Amniotic epithelial cell (primary cell): ENCODE data around the gene MATR3.

Experiments
- DNase-seq: peaks from one replicate; pipeline ENCODE4 v3.0.0-alpha.2; 2010; ENCODE audit warnings: low read depth

Gene MATR3

DNA sequence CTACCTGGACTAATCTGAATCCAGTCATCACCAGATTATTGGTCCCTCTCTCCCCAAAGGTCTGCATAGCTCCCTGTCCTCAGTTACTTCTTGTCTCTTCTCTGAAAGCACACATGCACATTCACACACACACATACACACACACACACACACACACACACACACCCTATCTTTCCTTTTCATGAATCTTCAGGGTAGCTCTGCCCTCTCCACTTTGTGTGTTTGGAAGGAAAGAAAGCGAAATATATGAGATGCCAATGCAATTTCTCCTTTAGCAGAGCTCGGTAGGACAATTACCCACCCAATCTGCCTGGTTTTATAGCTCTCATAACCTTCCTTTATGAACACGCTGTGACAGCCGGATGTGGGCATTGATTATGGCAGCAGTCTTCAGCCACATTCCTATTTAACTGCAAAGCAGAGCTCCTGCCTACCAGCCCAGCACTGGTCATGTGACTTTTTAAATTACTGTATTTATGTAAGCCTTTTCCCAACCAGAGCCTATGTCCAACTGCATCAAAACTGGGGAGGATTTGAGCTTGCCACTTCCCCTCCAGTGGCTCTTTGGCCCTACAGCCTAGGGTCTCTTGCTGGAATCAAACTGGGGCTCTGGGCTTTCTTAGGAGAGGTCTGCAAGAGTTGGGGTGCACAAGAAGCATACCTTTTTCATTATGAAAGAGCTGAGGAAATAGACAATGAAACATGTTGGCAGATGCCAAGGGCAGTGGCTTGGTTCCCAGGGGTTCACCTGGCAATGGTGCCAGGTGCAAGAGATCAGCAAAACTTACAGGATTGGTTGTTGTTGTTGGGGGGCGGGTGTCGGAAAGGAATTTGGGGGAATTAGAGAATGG is 20.8 kb upstream of the MATR3 start:
- peak; percentile 55 for DNase-seq

DNA sequence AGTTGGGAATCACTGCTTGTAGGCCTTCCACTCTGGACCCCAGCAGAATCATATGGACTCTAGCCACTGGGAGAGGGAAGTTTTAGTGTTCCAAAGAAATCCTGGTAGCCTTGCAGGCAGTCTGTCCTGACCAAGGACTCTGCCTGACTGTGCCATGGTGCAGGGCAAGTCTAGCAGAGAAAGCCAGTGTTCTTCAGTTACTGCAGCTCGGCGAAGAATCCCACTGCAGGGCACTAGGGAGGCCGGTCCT is 20.3 kb upstream of the MATR3 start:
- DNase-seq: no peak

DNA sequence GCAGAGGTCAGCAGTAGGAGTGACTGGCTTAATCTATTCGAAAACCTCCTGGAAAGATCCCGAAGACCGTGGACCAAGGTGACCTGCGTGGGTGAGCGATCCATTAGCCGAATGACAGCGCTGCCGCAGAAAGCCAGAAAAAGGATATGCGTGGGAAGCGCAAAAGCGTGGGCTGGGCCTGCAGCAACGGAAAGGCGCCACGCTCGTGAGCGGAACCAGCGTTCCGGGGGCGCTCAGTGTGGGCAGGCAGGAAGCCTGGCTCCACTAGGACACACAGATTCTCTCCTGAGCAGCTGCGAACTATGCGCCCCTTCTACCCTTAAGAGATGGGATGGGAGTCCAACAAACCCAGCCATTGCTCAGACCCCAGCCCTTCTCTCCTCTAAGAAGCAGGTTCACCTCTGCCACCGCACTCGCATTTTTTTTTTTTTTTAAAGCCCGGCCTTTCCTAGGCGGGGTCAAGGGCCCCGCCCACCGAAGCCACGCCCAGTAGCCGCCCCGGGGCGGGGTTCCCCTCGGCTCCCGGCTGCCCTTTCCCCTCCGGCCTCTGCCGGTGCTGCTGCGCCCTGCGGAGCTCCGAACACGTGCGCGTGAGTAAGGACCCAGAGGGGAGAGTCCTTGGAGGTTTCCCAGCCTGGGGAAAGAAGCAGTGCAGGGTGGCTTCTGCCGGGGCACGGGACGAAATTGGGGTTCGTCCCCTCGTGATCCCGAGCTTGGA is 19.8 kb upstream of the MATR3 start:
- peak; percentile 84 for DNase-seq

DNA sequence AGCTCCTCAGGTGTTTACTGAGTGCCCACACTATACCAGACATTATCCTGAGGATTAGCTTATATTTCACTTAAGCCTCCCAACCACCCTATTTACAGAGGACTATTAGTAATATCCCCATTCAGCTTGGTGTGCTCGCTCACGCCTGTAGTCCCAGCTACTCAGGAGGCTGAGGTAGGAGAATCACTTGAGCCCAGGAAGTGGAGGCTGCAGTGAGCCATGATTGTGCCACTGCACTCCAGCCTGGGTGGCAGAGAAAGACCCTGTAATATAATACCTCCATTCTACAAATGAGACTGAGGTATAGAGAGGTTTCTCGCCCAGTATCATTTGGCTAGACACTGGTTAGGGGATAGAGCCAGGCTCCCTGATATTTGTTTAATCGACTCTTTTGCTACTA is 18.0 kb upstream of the MATR3 start:
- no peak for DNase-seq

DNA sequence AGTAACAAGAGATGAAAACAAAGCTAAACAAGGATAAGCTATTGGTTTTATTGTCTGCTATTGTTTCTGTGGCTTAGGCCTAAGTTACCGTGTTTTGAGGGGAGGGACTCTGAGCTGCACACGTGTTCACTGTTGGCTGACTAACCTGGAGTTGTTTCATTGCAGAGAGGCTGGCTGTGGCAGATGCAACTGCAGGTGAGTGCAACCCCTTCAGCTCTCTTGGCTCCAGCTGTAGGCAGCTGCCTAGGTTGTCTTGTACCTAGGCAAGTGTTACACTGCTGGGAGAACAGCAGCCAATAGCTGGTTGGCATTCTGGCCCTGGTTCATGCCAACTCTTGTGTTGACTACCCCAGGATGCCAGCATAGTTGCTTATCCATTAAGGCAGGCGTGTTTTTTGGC is 17.6 kb upstream of the MATR3 start:
- DNase-seq: no peak

DNA sequence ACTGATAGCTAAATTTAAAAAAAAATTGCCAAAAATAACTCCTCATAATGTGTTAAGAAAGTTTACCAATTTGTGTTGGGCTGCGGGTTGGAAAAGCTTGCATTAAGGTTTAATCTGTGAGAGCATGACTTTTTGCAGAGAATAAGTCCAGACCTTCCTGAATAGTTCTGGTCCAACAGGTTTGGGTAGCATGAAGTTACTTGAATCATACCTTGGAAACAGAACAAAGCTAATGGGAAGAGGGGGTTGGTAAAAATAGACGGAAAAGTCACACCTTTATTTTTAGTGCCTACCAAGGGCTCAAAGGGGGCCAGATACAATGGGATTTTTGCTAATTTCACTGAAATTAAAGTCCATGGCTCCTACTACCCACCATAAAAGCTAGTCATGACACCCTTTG is 17.1 kb upstream of the MATR3 start:
- DNase-seq: no peak

DNA sequence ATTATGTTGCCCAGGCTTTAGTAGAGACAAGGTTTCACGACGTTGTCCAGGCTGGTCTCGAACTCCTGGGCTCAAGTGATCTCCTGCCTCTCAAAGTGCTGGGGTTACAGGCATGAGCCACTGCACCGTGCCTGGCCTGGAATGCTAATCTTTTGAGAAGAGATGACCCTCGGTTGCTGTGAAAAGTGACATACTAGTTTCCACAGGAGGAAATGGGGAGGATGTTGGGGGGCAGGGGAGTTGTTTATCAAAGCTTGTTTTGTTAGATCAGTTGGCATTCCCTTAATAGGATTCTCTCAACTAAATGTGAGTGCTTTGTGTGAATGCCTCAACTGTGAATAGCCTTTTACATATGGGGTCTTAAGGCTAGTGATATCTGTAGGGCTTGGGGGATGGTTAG is 16.4 kb upstream of the MATR3 start:
- DNase-seq: no peak

DNA sequence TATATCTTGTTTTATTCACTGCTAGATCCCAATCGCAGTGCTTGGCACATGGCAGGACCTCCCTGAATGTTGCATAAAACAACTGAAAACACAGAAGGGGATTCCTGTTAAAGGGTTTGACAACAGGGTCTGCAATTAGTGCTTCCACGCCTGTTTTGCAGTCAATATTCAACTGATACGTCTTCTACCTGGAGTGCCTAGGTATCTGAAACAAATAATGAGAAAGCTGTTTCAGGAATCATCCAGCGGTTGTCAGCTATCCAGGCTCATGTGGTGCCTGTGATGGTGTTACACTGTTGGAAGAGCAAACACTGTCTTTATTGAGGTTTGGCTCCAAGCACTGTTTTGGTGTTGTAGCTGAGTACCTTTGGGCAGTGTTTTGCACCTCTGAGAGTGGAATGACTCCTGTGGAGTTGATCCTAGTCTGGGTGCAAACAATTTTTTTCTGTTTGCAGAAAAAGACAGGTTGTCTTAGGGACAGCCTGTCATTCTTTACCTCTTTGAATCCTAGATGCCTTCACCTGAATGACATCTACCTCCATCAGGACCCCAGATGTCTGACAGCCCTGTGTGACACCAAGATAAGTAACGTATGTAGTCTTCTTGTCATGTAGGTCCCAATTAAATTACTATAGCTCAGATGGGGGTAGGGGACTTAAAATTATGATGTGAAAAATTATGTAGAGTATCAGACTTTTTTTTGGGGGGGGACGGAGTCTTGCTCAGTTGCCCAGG is 14.8 kb upstream of the MATR3 start:
- no peak for DNase-seq

GRCh38 chr5:139282197-139282557 is 11.4 kb upstream of the MATR3 start:
- no peak for DNase-seq

DNA sequence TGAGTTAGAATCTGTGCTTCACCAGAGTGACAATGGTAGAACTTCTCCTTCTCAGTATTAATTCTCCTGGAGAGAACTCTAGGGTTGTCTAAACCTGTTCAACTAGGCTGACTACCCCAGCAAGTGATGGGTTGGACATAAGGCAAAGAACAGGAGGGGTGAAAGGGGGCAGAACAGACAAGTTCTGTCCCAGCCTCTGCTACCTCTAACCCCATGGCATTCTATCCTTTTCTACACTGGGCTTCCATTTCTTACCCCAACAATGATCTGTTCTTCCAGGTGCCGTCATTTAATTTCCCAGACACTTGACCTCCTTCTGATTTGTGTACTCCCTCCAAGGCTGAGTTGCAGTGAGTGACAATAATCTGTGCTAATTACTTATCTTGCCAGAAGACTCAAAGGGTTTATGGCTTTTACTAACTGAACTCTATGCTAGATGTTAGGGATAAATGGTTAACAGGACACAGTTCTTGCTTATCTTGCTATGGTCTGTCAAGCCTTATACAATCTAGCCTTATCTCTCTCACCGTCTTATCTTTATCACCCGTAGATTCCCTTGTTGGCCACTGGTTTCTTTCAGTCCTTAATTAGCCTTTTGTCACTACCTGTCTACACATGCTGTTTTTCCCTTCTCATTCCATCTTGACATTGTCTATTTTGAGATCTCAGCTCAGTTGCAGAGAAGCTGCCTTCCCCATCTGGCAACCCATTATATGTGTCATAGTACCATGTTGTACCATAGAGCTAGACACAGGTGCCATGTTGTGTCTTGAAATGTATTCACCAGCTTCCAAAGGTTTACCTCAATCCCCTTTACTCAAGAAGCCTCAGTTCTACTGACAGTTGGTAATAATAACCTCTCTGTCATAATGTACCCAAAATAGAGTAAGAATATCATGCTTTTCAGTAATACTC is 10.0 kb upstream of the MATR3 start:
- DNase-seq: no peak

DNA sequence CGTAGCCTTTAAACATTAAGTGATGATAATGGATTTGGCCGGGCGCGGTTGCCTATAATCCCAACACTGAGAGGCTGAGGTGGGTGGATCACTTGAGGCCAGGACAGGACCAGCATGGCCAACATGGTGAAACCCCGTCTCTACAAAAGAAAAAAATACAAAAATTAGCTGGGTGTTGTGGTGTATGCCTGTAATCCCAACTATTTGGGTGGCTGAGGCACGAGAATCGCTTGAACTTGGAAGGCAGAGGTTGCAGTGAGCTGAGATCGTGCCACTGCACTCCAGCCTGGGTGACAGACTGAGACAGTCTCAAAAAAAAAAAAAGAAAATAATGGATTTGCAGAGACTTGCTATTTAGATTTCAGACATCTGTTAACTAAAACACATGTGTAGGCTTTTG is 9.2 kb upstream of the MATR3 start:
- no peak for DNase-seq

- DNase-seq: no peak
Measured at GRCh38 chr5:139285651-139286392, 7.7 kb upstream of the MATR3 start.

DNA sequence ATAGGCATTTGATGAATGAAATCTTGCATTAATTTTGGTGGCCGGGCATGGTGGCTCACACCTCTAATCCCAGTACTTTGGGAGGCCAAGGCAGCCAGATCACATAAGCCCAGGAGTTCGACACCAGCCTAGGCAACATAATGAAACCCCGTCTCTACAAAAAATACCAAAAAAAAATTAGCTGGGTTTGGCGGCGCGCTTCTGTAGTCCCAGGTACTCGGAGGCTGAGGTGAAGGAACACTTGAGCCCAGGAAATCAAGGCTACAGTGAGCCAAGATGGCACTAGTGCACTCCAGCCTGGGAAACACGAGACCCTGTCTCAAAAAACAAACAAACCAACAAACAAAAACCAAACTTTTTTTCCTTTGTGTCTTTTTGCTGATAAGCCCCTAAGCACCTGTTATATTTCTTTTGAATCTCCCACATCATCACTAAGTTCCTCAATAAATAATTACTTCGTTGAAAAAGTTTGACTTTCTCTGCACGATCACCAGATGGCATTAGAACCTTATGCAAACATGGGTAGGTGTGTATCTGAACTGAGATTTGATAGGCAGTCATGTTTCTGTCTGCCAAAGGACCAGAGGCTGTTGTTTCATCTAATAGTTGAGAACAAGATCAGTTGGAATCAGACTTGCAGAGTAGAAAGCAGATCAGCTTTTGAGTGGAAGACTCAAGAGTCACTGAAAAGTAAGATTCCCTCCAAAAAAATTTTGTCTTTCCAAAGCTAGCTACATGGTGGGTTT is 5.5 kb upstream of the MATR3 start:
- DNase-seq: no peak

GRCh38 chr5:139291051-139291450 is 2.5 kb upstream of the MATR3 start:
- no peak for DNase-seq

- no peak for DNase-seq
Measured at GRCh38 chr5:139293202-139293506, 386 bp upstream of the MATR3 start.

DNA sequence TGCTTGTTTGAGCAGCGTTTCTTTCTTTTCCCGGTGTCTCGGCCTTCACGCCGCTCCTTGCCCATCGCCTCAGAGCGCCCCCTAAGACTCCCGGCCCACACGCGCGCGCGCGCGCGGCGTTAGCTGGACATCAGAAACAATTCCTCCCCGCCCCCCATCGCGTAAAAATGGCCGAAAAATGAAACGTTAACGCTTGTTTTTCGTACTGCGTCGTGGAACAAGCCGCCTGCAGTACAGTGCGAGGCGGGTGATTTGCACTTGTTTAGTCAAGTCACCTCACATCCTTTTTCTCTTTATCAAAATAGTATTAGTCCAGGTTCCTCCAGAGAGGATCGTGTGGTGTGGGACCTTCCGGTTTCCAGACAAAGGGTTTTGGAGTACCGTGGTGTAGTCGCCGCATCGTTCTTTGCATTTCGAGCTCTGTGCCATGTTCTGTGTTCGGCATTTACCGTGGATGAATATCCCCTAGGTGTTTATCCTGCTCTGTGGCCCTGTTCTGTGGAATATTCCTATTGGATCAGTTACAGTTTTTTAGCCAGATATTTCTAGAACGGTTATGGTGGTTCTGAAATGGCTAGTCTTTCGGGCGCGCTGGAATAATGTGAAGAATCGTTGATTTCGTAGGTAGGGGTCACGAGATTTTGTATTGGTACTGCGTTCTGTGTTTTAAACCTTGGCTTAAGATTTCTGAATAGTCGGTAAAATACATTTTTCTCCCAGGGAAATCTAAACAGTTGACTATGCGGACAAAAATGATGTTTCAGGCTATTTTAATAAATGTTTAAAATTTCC is 1.0 kb downstream of the MATR3 start:
- DNase-seq: peak; percentile 76

- DNase-seq: no peak
Measured at GRCh38 chr5:139295346-139296057, 2.0 kb downstream of the MATR3 start.

DNA sequence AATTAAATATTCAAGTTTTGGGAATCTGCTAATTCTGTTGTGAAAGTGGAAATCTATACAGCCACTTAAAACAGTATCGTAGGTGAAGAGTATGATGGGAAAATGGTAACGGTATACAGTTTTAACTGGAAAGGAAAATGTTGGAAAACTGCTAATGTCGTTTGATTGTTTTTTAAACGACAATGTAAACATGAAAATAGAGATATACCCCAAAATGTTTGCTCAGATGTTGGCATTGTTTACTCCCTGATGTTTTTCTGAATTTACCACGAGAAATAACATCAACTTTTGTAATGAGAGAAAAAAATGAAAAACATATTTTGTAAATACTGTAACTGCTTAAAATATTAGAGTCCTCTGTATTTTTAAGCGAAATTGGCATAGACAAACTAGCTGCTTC is 2.7 kb downstream of the MATR3 start:
- no peak for DNase-seq

DNA sequence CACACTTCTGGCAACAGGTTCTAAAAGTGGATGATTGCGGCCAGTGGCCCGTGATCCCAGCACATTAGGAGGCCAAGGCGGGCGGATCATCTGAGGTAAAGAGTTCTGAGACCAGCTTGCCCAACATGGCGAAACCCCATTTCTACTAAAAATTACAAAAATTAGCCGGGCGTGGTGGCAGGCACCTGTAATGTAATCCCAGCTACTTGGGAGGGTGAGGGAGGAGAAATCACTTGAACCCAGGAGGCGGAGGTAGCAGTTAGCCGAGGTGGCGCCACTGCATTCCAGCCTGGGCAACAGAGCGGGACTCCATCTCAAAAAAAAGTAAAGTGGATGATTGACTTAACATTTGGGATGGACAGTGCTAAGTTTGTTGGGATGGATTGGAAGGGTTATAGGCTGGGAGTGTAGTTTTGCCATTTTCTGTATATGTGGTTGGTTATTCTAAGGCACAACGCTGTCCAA is 3.4 kb downstream of the MATR3 start:
- DNase-seq: no peak
